Hepatocyte (in vitro differentiated cells): Measurements from ENCODE around the gene CLEC16A.

Source experiments
- CTCF ChIP-seq: fragments of 200-600 bp; sonication (generic); IDR thresholded peaks from 2 replicates; pipeline ENCODE4 v1.5.1; 2016; ENCODE audit warnings: antibody characterized with exemption, mild to moderate bottlenecking; ENCODE audit not compliant: poor library complexity
- EZH2phosphoT487 ChIP-seq: fragments of 200-600 bp; sonication (generic); IDR thresholded peaks from one replicate; pipeline ENCODE4 v1.6.1; 2018; ENCODE audit warnings: antibody characterized with exemption, mild to moderate bottlenecking, low read depth, moderate library complexity; ENCODE audit not compliant: unreplicated experiment, severe bottlenecking

GRCh38 chr16:10990378-10990777, 46.0 kb downstream of the CLEC16A start:
- TF ChIP-seq CTCF (no peak), EZH2phosphoT487 (no peak)
